ENCODE measurements around the gene SOX13.
A peak's percentile ranks its signal among the peaks of the same experiment; 100 is the strongest.

The SOX13 gene

DNA sequence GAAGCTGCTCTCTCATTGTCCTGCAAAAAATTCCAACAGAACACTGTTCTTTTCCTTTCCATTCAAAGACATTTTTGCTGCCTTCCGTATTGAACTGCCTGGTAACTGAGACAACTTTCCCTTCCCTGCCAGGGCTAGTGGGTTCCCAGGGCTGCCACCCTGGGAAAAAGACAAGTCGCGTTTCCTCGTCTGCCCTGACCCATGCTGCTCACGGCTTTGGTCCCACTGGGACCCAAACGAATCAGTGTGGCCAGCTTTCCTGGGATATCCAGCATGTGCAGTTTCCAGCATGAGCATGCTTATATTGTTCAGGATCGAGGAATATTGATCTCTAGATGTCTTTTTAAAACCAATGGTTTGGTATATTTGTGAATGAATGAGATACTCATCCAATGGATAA lies 18.2 kb downstream of the SOX13 start:
- no peak overlapping the region for H3K18ac ChIP-seq (ENCODE audit: low read depth in 1 of 2, low read length in 2 of 2)
- H3K27ac ChIP-seq (ENCODE audit: low read length, poor library complexity, severe bottlenecking), result no peak overlapping the region
- no peak overlapping the region for H3K23ac ChIP-seq (ENCODE audit: low read length in 2 of 2)
- H3K36me3 ChIP-seq (ENCODE audit: control insufficient read depth in 1 of 2, insufficient read depth in 2 of 2, low read depth in 1 of 2, low read length in 2 of 2), result no peaks in the 10 kb centered on the region
- H2AK5ac ChIP-seq (ENCODE audit: low read length, severe bottlenecking), result no peak overlapping the region
- H3K4me3 ChIP-seq (ENCODE audit: insufficient read depth in 1 of 2, low read depth in 1 of 2, low read length in 2 of 2), result no peak overlapping the region
- H3K79me1 ChIP-seq (replicated peaks; ENCODE audit: low read length, poor library complexity, severe bottlenecking), result peaks cover 8% of the 10 kb centered on the region
- no peak for DNase-seq
- peaks cover 0 to 12% of the 10 kb centered on the region in 2 experiments for H3K27me3 ChIP-seq (ENCODE audit: control insufficient read depth in 1 of 2, insufficient read depth in 1 of 2, low read length in 2 of 2)
- no peak overlapping the region for H2BK12ac ChIP-seq (ENCODE audit: low read length in 2 of 2)
- 83% methylated on average over 7 of the region's 7 CpGs for WGBS
- no peaks in the 10 kb centered on the region for H3K9me3 ChIP-seq (ENCODE audit: control insufficient read depth, low read length)
- no peak overlapping the region for H2AFZ ChIP-seq (ENCODE audit: low read depth, low read length)
- H2BK5ac ChIP-seq (ENCODE audit: low read depth, low read length, poor library complexity, severe bottlenecking), result no peak overlapping the region
- H3K4me2 ChIP-seq (ENCODE audit: low read length, poor library complexity, severe bottlenecking), result no peak overlapping the region
- H2BK120ac ChIP-seq (ENCODE audit: low read depth, low read length), result no peak overlapping the region
- H4K91ac ChIP-seq (ENCODE audit: low read length), result no peak overlapping the region
- no peak overlapping the region for H2BK15ac ChIP-seq (ENCODE audit: low read depth, poor library complexity, severe bottlenecking)
- H4K8ac ChIP-seq (ENCODE audit: low read length), result no peak overlapping the region
- H3K14ac ChIP-seq (ENCODE audit: low read length in 2 of 2), result peak overlapping the region in 1 of 2 experiments; percentile 14
- H3K4ac ChIP-seq (ENCODE audit: low read depth in 1 of 2, low read length in 2 of 2), result no peak overlapping the region
- H3K4me1 ChIP-seq (ENCODE audit: control insufficient read depth, insufficient read depth, low read depth, low read length), result peaks cover 5% of the 10 kb centered on the region
- no peak overlapping the region for H3K9ac ChIP-seq (ENCODE audit: low read length)

DNA sequence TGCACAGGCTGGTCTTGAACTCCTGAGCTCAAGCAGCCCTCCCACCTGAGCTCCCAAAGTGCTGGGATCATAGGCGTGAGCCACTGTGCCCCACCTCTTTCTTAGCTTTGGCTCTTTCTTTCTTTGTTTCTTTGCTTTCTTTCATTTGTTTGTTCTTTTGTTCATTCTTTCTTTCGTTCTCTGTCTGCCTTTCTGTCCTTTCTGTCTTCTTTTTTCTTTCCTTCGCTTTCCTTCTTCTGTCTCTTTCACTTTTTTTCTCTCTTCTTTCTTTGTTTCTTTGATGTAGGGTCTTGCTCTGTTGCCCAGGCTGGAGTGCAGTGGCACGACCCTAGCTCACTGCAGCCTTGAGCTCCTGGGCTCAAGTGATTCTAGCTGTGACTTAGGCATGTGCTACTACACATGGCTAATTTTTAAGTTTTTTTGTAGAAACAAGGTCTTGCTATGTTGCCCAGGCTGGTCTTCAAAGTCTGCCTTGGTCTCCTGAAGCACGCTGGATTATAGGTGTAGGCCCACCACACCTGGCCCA lies 18.9 kb downstream of the SOX13 start:
- no peak overlapping the region for H3K18ac ChIP-seq (ENCODE audit: low read depth in 1 of 2, low read length in 2 of 2)
- H3K36me3 ChIP-seq (ENCODE audit: control insufficient read depth in 1 of 2, insufficient read depth in 2 of 2, low read depth in 1 of 2, low read length in 2 of 2), result no peaks in the 10 kb centered on the region
- no peak overlapping the region for H3K9ac ChIP-seq (ENCODE audit: low read length)
- no peaks in the 10 kb centered on the region for H3K9me3 ChIP-seq (ENCODE audit: control insufficient read depth, low read length)
- H3K14ac ChIP-seq (ENCODE audit: low read length in 2 of 2), result no peak overlapping the region
- no peak overlapping the region for H3K4ac ChIP-seq (ENCODE audit: low read depth in 1 of 2, low read length in 2 of 2)
- peaks cover 0 to 12% of the 10 kb centered on the region in 2 experiments for H3K27me3 ChIP-seq (ENCODE audit: control insufficient read depth in 1 of 2, insufficient read depth in 1 of 2, low read length in 2 of 2)
- H2BK120ac ChIP-seq (ENCODE audit: low read depth, low read length), result no peak overlapping the region
- H4K8ac ChIP-seq (ENCODE audit: low read length), result no peak overlapping the region
- no peak overlapping the region for H3K4me2 ChIP-seq (ENCODE audit: low read length, poor library complexity, severe bottlenecking)
- no peak overlapping the region for H3K27ac ChIP-seq (ENCODE audit: low read length, poor library complexity, severe bottlenecking)
- no peak for DNase-seq
- H3K4me3 ChIP-seq (ENCODE audit: insufficient read depth in 1 of 2, low read depth in 1 of 2, low read length in 2 of 2), result no peak overlapping the region
- 94% methylated on average over 4 of the region's 5 CpGs for WGBS
- H2BK5ac ChIP-seq (ENCODE audit: low read depth, low read length, poor library complexity, severe bottlenecking), result no peak overlapping the region
- peaks cover 5% of the 10 kb centered on the region for H3K4me1 ChIP-seq (ENCODE audit: control insufficient read depth, insufficient read depth, low read depth, low read length)
- no peak overlapping the region for H3K23ac ChIP-seq (ENCODE audit: low read length in 2 of 2)
- no peak overlapping the region for H4K91ac ChIP-seq (ENCODE audit: low read length)
- no peak overlapping the region for H2AFZ ChIP-seq (ENCODE audit: low read depth, low read length)
- peaks cover 8% of the 10 kb centered on the region for H3K79me1 ChIP-seq (replicated peaks; ENCODE audit: low read length, poor library complexity, severe bottlenecking)
- no peak overlapping the region for H2BK12ac ChIP-seq (ENCODE audit: low read length in 2 of 2)
- H2AK5ac ChIP-seq (ENCODE audit: low read length, severe bottlenecking), result no peak overlapping the region
- no peak overlapping the region for H2BK15ac ChIP-seq (ENCODE audit: low read depth, poor library complexity, severe bottlenecking)

DNA sequence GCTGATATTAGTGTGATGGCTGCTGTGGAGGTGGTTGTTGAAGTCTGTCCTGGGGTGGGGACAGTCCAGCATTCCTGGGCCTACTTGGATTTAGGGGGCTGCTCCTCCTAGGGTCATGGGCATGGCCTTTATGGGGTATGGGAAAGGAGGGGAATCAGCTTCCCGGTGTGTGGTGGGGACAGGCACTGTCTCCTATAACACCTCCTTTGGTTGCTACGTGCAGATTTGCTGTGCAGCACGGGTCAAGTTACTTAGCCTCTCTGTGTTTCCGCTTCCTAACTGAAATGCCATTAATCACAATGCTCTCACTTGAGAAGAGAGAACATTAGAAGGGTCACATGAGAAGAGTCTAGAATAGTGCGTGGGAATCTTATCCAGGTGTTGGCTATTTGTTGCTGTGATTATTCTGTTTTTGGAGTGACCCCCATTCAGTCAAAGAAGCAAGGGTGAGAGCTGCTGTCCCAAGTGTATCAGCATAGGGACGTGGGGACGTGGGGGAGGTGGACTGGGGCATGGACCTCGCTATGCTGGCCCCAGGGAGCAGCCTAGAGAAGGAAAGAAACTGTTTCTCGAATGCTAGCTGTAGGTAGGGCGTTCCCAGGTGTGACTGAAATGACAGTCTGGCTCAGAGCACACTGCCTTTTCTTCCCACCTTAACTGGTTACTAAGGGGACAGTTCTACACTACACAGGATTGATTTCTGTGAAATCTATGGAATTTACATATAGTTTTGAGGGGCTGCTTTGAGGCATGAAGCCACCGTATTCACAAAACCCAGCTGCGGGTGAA lies 19.9 kb downstream of the SOX13 start:
- DNase-seq, result no peak
- Histone ChIP-seq H2AK5ac (ENCODE audit: low read length, severe bottlenecking) (no peak overlapping the region), H3K9ac (ENCODE audit: low read length) (no peak overlapping the region), H4K8ac (ENCODE audit: low read length) (peak overlapping the region; percentile 28), H3K4ac (ENCODE audit: low read depth in 1 of 2, low read length in 2 of 2) (no peak overlapping the region), H3K36me3 (ENCODE audit: control insufficient read depth in 1 of 2, insufficient read depth in 2 of 2, low read depth in 1 of 2, low read length in 2 of 2) (no peaks in the 10 kb centered on the region), H3K79me1 (replicated peaks; ENCODE audit: low read length, poor library complexity, severe bottlenecking) (peaks cover 8% of the 10 kb centered on the region), H3K27me3 (ENCODE audit: control insufficient read depth in 1 of 2, insufficient read depth in 1 of 2, low read length in 2 of 2) (peaks cover 0 to 12% of the 10 kb centered on the region in 2 experiments), H4K91ac (ENCODE audit: low read length) (peak overlapping the region; percentile 36), H2BK15ac (ENCODE audit: low read depth, poor library complexity, severe bottlenecking) (peak overlapping the region; percentile 56), H3K18ac (ENCODE audit: low read depth in 1 of 2, low read length in 2 of 2) (peak overlapping the region; percentile 39 to 54), H3K4me3 (ENCODE audit: insufficient read depth in 1 of 2, low read depth in 1 of 2, low read length in 2 of 2) (no peak overlapping the region), H2BK12ac (ENCODE audit: low read length in 2 of 2) (peak overlapping the region; percentile 50 to 81), H3K4me1 (ENCODE audit: control insufficient read depth, insufficient read depth, low read depth, low read length) (peaks cover 5% of the 10 kb centered on the region), H2BK120ac (ENCODE audit: low read depth, low read length) (no peak overlapping the region), H3K23ac (ENCODE audit: low read length in 2 of 2) (no peak overlapping the region), H2AFZ (ENCODE audit: low read depth, low read length) (no peak overlapping the region), H3K27ac (ENCODE audit: low read length, poor library complexity, severe bottlenecking) (no peak overlapping the region), H2BK5ac (ENCODE audit: low read depth, low read length, poor library complexity, severe bottlenecking) (no peak overlapping the region), H3K14ac (ENCODE audit: low read length in 2 of 2) (no peak overlapping the region), H3K4me2 (ENCODE audit: low read length, poor library complexity, severe bottlenecking) (no peak overlapping the region), H3K9me3 (ENCODE audit: control insufficient read depth, low read length) (no peaks in the 10 kb centered on the region)
- 75% methylated on average over 10 of the region's 12 CpGs for WGBS

DNA sequence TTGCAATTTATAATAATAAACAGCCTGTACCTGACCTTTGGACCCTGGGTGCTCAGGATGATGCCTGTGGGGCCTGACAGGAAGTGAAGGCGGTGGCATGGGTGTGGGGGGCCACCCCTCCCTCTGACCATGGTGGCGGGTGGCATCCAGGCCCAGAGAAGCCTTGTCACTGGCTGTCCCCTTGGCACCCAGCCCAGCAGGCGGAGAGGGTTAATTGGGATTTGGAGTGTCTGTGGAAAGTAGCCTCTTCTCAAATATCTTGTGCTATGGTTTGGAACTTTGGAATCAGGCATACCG lies 20.5 kb downstream of the SOX13 start:
- Histone ChIP-seq H3K9me3 (ENCODE audit: control insufficient read depth, low read length) (no peaks in the 10 kb centered on the region), H4K8ac (ENCODE audit: low read length) (peak overlapping the region; percentile 56), H3K4me3 (ENCODE audit: insufficient read depth in 1 of 2, low read depth in 1 of 2, low read length in 2 of 2) (no peak overlapping the region), H2BK15ac (ENCODE audit: low read depth, poor library complexity, severe bottlenecking) (no peak overlapping the region), H3K23ac (ENCODE audit: low read length in 2 of 2) (no peak overlapping the region), H2AK5ac (ENCODE audit: low read length, severe bottlenecking) (no peak overlapping the region), H2AFZ (ENCODE audit: low read depth, low read length) (no peak overlapping the region), H2BK5ac (ENCODE audit: low read depth, low read length, poor library complexity, severe bottlenecking) (no peak overlapping the region), H3K79me1 (replicated peaks; ENCODE audit: low read length, poor library complexity, severe bottlenecking) (peaks cover 8% of the 10 kb centered on the region), H4K91ac (ENCODE audit: low read length) (peak overlapping the region; percentile 79), H3K27me3 (ENCODE audit: control insufficient read depth in 1 of 2, insufficient read depth in 1 of 2, low read length in 2 of 2) (peaks cover 0 to 12% of the 10 kb centered on the region in 2 experiments), H3K4ac (ENCODE audit: low read depth in 1 of 2, low read length in 2 of 2) (no peak overlapping the region), H3K4me2 (ENCODE audit: low read length, poor library complexity, severe bottlenecking) (no peak overlapping the region), H3K14ac (ENCODE audit: low read length in 2 of 2) (no peak overlapping the region), H3K18ac (ENCODE audit: low read depth in 1 of 2, low read length in 2 of 2) (no peak overlapping the region), H2BK120ac (ENCODE audit: low read depth, low read length) (no peak overlapping the region), H3K36me3 (ENCODE audit: control insufficient read depth in 1 of 2, insufficient read depth in 2 of 2, low read depth in 1 of 2, low read length in 2 of 2) (no peaks in the 10 kb centered on the region), H3K4me1 (ENCODE audit: control insufficient read depth, insufficient read depth, low read depth, low read length) (peaks cover 5% of the 10 kb centered on the region), H3K27ac (ENCODE audit: low read length, poor library complexity, severe bottlenecking) (no peak overlapping the region), H3K9ac (ENCODE audit: low read length) (no peak overlapping the region), H2BK12ac (ENCODE audit: low read length in 2 of 2) (peak overlapping the region in 1 of 2 experiments; percentile 78)
- no peak for DNase-seq
- WGBS, result 65% methylated on average over 4 of the region's 4 CpGs

Measured in mesenchymal stem cell (in vitro differentiated cells and primary cell).